GM12892 (cell line): ENCODE measurements around the gene DEGS1.

ENCODE experiments used
- DNase-seq: peaks from one replicate; pipeline ENCODE4 v3.0.0; 2011; ENCODE audit not compliant: insufficient read length
- FAIRE-seq: peaks from 2 replicates; lab custom pipeline; 2011; peaks lifted over from hg19 to GRCh38; lab: Jason Lieb, UNC
- POLR2A ChIP-seq: IDR thresholded peaks from 2 replicates; pipeline ENCODE4 v1.6.1; 2011; ENCODE audit warnings: low read depth, low read length, control low read depth
- POLR2AphosphoS5 ChIP-seq: IDR thresholded peaks from 2 replicates; pipeline ENCODE4 v1.6.1; 2011; ENCODE audit warnings: low read depth, low read length, control low read depth
- TAF1 ChIP-seq: IDR thresholded peaks from 2 replicates; pipeline ENCODE4 v1.6.1; 2011; ENCODE audit warnings: low read depth, mild to moderate bottlenecking, control low read depth, low read length, borderline replicate concordance

Gene DEGS1

GRCh38 chr1:224219011-224219611, 36.1 kb downstream of the DEGS1 start:
- FAIRE-seq: no peak
- TF ChIP-seq POLR2A (no peak), POLR2AphosphoS5 (no peak), TAF1 (no peak)

GRCh38 chr1:224219612-224220059, 36.6 kb downstream of the DEGS1 start:
- FAIRE-seq (no peak), DNase-seq (no peak)
- no peak for TF ChIP-seq TAF1

More at GRCh38 chr1:224219011-224219611, 36.1 kb downstream of the DEGS1 start:
- DNase-seq: no peak

- no peak for TF ChIP-seq POLR2AphosphoS5
- TF ChIP-seq TAF1: no peak
- no peak for TF ChIP-seq POLR2A
- no peak for DNase-seq
- no peak for FAIRE-seq
Observed at GRCh38 chr1:224223819-224224714, 41.0 kb downstream of the DEGS1 start.

GRCh38 chr1:224226849-224227502, 43.9 kb downstream of the DEGS1 start:
- DNase-seq: no peak
- no peak for FAIRE-seq
- TF ChIP-seq TAF1 (no peak), POLR2AphosphoS5 (no peak), POLR2A (no peak)

DNA sequence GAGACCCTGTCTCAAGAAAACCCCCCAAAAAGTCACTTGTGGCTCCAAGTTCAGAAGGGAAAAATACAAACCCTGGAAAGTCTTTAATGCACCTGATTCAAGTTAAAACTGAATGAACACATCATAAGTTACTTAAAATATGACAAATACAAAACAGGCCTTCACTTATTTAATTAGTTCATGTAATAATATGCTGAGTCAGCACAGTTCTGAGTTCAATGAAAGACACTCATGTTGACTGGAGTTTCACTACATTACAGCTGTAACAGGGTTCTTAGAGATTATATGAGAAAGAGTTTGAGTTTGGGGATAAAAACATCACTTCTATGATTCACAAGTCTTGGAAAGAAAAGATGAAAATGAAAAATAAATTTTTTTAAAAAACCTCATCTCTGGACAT, 51.0 kb downstream of the DEGS1 start:
- DNase-seq (no peak), FAIRE-seq (no peak)
- TF ChIP-seq TAF1: no peak
- no peak for TF ChIP-seq POLR2AphosphoS5
- TF ChIP-seq POLR2A: no peak

DNA sequence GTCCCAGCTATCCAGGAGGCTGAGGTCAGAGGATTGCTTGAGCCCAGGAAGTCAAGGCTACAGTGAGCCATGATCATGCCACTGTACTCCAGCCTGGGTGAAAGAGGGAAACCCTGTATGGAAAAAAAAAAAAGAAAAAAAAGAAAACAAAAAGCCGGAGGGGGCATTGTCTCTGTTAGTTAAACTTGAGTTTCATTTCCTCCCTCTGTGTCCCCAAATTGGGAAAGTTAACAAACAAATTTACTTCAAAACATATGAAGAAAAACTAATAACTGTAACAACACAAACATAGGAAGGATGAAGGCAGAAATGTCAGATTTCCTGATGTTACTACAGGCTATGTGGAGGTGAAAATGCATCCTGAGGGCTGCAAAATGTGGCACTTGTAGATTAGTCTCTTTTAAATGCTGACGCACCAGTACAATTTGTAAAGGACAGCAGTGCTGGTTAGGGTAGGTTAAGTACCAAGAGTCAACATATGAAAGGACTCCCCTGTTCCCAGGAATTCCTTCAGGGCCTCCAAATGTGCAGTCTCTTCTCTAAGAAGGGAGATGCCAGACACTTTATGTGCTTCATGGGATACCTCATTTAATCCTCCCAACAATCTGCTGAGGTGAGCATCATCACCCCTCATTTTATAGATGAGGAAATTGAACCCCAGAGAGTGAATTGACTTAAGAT, 52.9 kb downstream of the DEGS1 start:
- TF ChIP-seq POLR2A (no peak), TAF1 (no peak), POLR2AphosphoS5 (no peak)
- FAIRE-seq (no peak), DNase-seq (no peak)

DNA sequence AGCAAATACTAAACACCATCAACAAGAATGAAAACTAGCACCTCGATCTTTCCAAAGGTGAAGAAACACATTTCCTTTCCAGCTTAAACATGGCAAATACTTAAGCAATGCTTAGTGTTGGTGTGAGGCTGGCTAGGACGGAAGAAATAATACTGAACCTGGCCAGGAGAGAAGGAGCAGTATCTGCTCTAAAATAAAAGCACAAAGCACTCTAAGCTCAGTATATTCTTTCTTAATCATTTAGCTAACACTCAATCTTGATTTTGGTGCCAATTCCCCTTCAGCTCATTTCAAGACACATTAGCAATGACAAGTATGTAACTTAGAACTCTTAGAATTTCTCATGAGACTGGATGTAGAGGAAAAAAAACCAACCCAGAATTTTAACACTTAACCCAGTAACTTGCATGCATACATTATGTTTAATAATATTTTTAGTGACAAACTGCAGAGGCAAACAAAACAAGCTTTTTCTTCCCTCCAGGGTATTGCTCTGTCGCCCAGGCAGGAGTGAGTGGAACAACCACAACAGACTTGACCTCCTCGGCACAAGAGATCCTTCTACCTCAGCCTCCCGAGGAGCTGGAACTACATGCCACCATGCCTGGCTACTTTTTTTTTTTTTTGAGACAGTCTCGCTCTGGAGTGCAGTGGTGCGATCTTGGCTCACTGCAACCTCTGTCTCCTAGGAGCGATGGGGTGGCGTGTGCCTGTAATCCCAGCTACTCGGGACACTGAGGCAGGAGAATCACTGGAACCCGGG, 54.3 kb downstream of the DEGS1 start:
- no peak for DNase-seq
- no peak for TF ChIP-seq POLR2AphosphoS5
- no peak for TF ChIP-seq TAF1
- no peak for TF ChIP-seq POLR2A
- FAIRE-seq: no peak

DNA sequence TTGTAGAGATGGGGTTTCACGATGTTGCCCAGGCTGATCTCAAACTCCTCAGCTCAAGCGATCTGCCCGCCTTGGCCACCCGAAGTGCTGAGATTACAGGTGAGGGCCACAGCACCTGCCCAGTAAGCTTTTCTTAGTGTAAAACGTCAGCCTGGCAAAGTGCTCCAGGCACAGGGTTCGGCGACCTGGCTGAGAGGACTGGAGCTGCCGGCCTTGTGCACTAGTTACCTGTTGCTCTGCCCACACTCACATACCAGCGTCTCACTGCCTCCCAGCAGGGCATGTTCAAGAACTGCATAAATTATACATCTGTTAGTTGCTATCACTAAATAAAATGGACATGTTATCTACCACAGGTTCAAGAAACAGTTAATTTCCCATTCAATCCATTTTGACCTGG, 55.2 kb downstream of the DEGS1 start:
- FAIRE-seq (no peak), DNase-seq (no peak)
- TF ChIP-seq TAF1: no peak
- TF ChIP-seq POLR2A: no peak
- no peak for TF ChIP-seq POLR2AphosphoS5

DNA sequence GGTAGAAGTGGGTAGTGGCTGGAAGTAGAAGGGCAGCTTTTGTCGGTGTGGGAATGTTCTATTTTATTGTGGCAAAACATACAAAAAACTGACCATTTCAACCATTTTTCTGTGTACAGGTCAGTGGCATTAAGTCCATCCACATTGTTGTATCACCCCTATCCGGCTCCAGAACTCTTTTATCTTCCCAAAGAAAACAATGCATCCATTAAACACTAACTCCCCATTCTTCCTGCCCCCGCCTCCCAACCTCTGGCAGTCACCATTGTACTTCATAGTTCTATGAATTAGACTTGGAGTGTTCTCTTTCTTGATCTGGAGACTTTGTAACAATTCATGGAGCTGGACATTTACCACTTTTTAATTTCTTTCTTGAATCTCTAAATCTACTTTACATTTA, 55.7 kb downstream of the DEGS1 start:
- DNase-seq (no peak), FAIRE-seq (no peak)
- TF ChIP-seq POLR2AphosphoS5 (no peak), POLR2A (no peak), TAF1 (no peak)
